CD14-positive monocyte (primary cell): Measurements from ENCODE around the gene NINJ1. TPM values are rescaled to one million over a fixed set of nuclear protein-coding genes. Genes with fewer than 3 reads are reported as not detected.
A peak's percentile ranks its signal among the peaks of the same experiment; 100 is the strongest.

Source experiments
- DNase-seq, 3 donors: peaks; one replicate each; pipeline ENCODE4 v3.0.0-alpha.2; 2011 to 2022
- H2AFZ ChIP-seq: 2 replicates; pipeline ENCODE4 v1.6.0; 2012; ENCODE audit warnings: mild to moderate bottlenecking, low read depth, low read length, inconsistent platforms; ENCODE audit not compliant: insufficient read depth, poor library complexity, severe bottlenecking
- H3K27ac ChIP-seq, 2 donors: 1 replicate in 1 of 2; 2 replicates in 1 of 2; pipeline ENCODE4 v1.5.1; 2012 to 2013; ENCODE audit warnings: low read length in 2 of 2, control low read depth in 1 of 2, inconsistent platforms in 1 of 2, low read depth in 1 of 2, mild to moderate bottlenecking in 1 of 2
- H3K27me3 ChIP-seq, 2 donors: one replicate each; pipeline versions ENCODE4 v1.6.0 to v1.6.1; 2011 to 2013; ENCODE audit warnings: low read length in 2 of 2; ENCODE audit not compliant: control insufficient read depth in 2 of 2, insufficient read depth in 2 of 2
- H3K36me3 ChIP-seq, 2 donors: replicated peaks in 1 of 2; 1 replicate in 1 of 2; 2 replicates in 1 of 2; pipeline versions ENCODE4 v1.5.1 to v1.6.1; 2012 to 2013; ENCODE audit warnings: low read length in 2 of 2, control low read depth in 1 of 2, inconsistent platforms in 1 of 2, mild to moderate bottlenecking in 1 of 2; ENCODE audit not compliant: insufficient read depth in 2 of 2, control insufficient read depth in 1 of 2
- H3K4me1 ChIP-seq, 2 donors: 1 replicate in 1 of 2; 2 replicates in 1 of 2; pipeline versions ENCODE4 v1.5.1 to v1.6.1; 2012 to 2013; ENCODE audit warnings: low read length in 2 of 2, control low read depth in 1 of 2, inconsistent platforms in 1 of 2, mild to moderate bottlenecking in 1 of 2, moderate library complexity in 1 of 2; ENCODE audit not compliant: insufficient read depth in 2 of 2, control insufficient read depth in 1 of 2
- H3K4me2 ChIP-seq: replicated peaks from 2 replicates; pipeline ENCODE3; 2012; ENCODE audit warnings: low read length, moderate library complexity, mild to moderate bottlenecking; ENCODE audit not compliant: poor library complexity, severe bottlenecking; ENCODE audit errors: extremely low read depth
- H3K4me3 ChIP-seq, 3 experiments: fragments of 200-600 bp in 1 of 3; sonication (generic) in 1 of 3; replicated peaks in 1 of 3; 1 replicate in 2 of 3; 2 replicates in 1 of 3; pipeline ENCODE4 v1.5.1; 2011 to 2013; ENCODE audit warnings: low read length in 3 of 3, mild to moderate bottlenecking in 3 of 3, control low read depth in 2 of 3, low read depth in 2 of 3, inconsistent platforms in 1 of 3, moderate library complexity in 1 of 3
- H3K79me2 ChIP-seq: 2 replicates; pipeline ENCODE4 v1.6.0; 2012; ENCODE audit warnings: mild to moderate bottlenecking, control low read depth, inconsistent platforms, low read length, moderate library complexity; ENCODE audit not compliant: insufficient read depth
- H3K9ac ChIP-seq: 2 replicates; pipeline ENCODE4 v1.6.0; 2017; ENCODE audit warnings: low read length, mild to moderate bottlenecking; ENCODE audit not compliant: insufficient read depth, poor library complexity, severe bottlenecking
- H3K9me3 ChIP-seq, 2 donors: replicated peaks in 1 of 2; 1 replicate in 1 of 2; 2 replicates in 1 of 2; pipeline versions ENCODE4 v1.5.1 to v1.6.1; 2012 to 2013; ENCODE audit warnings: low read length in 2 of 2, control low read depth in 1 of 2; ENCODE audit not compliant: control insufficient read depth in 1 of 2, insufficient read depth in 1 of 2
- H4K20me1 ChIP-seq: 2 replicates; pipeline ENCODE4 v1.6.0; 2012; ENCODE audit warnings: mild to moderate bottlenecking, low read length, control low read depth, moderate library complexity; ENCODE audit not compliant: insufficient read depth
- H3K27ac Mint-ChIP-seq, 7 donors: one replicate each; pipeline ENCODE4 v1.8.0; 2020; ENCODE audit warnings: mild to moderate bottlenecking in 7 of 7, mixed read lengths in 7 of 7, moderate library complexity in 6 of 7, inconsistent platforms in 2 of 7
- H3K27me3 Mint-ChIP-seq, 3 donors: one replicate each; pipeline ENCODE4 v1.8.0; 2021 to 2022; ENCODE audit warnings: low read depth in 3 of 3, mild to moderate bottlenecking in 3 of 3, mixed read lengths in 3 of 3, moderate library complexity in 3 of 3, inconsistent platforms in 1 of 3
- H3K36me3 Mint-ChIP-seq, 2 donors: one replicate each; pipeline ENCODE4 v1.8.0; 2020; ENCODE audit warnings: mixed read lengths in 2 of 2, inconsistent platforms in 1 of 2, mild to moderate bottlenecking in 1 of 2
- H3K4me1 Mint-ChIP-seq: one replicate; pipeline ENCODE4 v1.8.0; 2020; ENCODE audit warnings: mild to moderate bottlenecking, mixed read lengths
- H3K4me3 Mint-ChIP-seq, 2 donors: one replicate each; pipeline ENCODE4 v1.8.0; 2020; ENCODE audit warnings: mild to moderate bottlenecking in 2 of 2, mixed read lengths in 2 of 2, moderate library complexity in 1 of 2
- H3K9me3 Mint-ChIP-seq, 7 donors: one replicate each; pipeline ENCODE4 v1.8.0; 2020 to 2022; ENCODE audit warnings: mixed read lengths in 7 of 7, mild to moderate bottlenecking in 6 of 7, moderate library complexity in 6 of 7, inconsistent platforms in 2 of 7
- WGBS: methylation state at CpG from one replicate; pipeline ENCODE4 v1.1.5; 2013; ENCODE audit warnings: missing lambda C conversion rate; ENCODE audit not compliant: insufficient coverage; 5-methylcytosine and 5-hydroxymethylcytosine counted together
- intact Hi-C, 2 donors: fragments of 100-400 bp; cut with micrococcal nuclease; formaldehyde crosslinking; loops; one replicate each; pipeline versions ENCODE4 v1.15.0 to v1.15.1; 2023
- polyA plus RNA-seq, 3 donors: library from polyadenylated mRNA; depleted of rRNA in 1 of 3; unstranded in 2 of 3; stranded (reverse) in 1 of 3; fragments of 300-500 nt in 2 of 3; fragments of >200 nt in 1 of 3; fragmentation: Illumina TruSeq in 2 of 3; gene quantifications; 1 replicate in 2 of 3; 2 replicates in 1 of 3; pipeline ENCODE4 v1.2.3, GENCODE V29; 2012 to 2021
- TF ChIP-seq, protein P1 (sequence below): fragments of 200-600 bp; IDR thresholded peaks from one replicate; pipeline ENCODE4 v1.8.0; 2022; ENCODE audit warnings: antibody characterized with exemption, mild to moderate bottlenecking

The NINJ1 gene
- polyA plus RNA-seq, 3 donors = 290 to 610 (median 469) TPM

DNA sequence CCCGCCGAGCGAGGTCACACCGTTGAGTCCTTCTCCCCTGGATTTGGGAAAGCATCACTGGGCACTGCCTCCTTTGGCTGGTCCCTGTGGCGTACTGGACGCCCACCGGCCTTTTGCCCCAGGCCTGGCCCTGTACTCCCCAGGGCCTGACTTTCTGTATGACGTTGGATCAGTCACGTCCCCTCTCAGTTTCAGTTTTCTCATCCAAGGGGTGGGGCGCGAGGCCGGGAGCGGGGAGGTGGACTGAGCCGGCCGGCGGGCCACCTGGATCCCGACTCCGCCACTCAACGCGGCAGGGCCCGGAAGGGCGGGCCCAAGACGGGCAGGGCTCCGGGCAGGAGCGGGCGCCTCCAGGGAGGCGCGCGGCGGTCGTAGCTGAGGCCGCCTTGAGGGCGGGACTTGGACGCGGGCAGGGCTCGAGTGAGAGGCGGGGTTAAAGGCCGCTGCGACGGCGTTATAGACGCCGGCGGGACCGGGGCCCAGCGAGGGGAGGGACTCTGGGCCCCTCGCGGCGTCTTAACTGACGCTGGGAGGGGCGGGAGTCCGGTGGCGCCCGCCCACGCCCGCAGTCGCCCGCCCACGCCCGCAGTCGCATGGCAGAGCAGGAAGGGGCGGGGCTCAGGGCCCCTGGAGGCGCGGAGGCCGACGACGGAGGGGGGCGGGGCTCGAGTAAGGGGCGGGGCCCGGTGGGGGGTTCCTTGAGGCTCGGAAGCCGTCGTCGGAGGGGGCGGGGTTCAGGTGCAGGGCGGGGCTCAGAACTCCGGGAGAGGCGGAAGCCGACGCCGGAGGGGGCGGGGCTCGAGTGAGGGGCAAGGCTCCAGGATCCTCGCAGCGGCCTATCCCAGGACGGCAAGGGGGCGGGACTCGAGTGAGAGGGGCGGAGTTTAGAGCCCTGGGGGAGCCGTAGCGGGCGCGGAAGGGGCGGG lies 38.6 kb downstream of the NINJ1 start:
- Mint-ChIP-seq H3K27me3 (peaks cover 0 to 2% (median 0%) of the 10 kb centered on the region in 3 donors), H3K27ac (peak overlapping the region; percentile 99 to 100 (median 100)), H3K4me1 (peaks cover 72% of the 10 kb centered on the region), H3K4me3 (peak overlapping the region; percentile 84 to 91), H3K9me3 (peaks cover 8 to 17% (median 12%) of the 10 kb centered on the region in 7 donors), H3K36me3 (peaks cover 16 to 21% of the 10 kb centered on the region in 2 donors)
- Histone ChIP-seq H3K4me2 (peak overlapping the region; percentile 98), H3K9me3 (peaks cover 7 to 13% of the 10 kb centered on the region in 2 donors), H2AFZ (peak overlapping the region; percentile 40), H3K4me3 (peak overlapping the region; percentile 26 to 98 (median 44)), H3K27me3 (no peaks in the 10 kb centered on the region), H3K4me1 (peaks cover 74 to 80% of the 10 kb centered on the region in 2 donors), H3K79me2 (peaks cover 42% of the 10 kb centered on the region), H4K20me1 (peaks cover 35% of the 10 kb centered on the region), H3K36me3 (peaks cover 0 to 4% of the 10 kb centered on the region in 2 donors), H3K9ac (peak overlapping the region; percentile 97), H3K27ac (peak overlapping the region; percentile 97 to 100)
- 2% methylated on average over 85 of the region's 95 CpGs for WGBS
- DNase-seq = peak; percentile 99 to 100 (median 99)
- intact Hi-C loops = loop anchor here (2.0 to 10.0 kb wide), 9 partner anchors 21 to 469 kb away; partner anchors contain the start of genes BICD2 (in 2 of the 2), FAM120A (in 2 of the 2), FAM120AOS (in 2 of the 2) and NINJ1 (in 1 of the 2)
- TF ChIP-seq, protein P1, sequence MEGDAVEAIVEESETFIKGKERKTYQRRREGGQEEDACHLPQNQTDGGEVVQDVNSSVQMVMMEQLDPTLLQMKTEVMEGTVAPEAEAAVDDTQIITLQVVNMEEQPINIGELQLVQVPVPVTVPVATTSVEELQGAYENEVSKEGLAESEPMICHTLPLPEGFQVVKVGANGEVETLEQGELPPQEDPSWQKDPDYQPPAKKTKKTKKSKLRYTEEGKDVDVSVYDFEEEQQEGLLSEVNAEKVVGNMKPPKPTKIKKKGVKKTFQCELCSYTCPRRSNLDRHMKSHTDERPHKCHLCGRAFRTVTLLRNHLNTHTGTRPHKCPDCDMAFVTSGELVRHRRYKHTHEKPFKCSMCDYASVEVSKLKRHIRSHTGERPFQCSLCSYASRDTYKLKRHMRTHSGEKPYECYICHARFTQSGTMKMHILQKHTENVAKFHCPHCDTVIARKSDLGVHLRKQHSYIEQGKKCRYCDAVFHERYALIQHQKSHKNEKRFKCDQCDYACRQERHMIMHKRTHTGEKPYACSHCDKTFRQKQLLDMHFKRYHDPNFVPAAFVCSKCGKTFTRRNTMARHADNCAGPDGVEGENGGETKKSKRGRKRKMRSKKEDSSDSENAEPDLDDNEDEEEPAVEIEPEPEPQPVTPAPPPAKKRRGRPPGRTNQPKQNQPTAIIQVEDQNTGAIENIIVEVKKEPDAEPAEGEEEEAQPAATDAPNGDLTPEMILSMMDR = no peak

DNA sequence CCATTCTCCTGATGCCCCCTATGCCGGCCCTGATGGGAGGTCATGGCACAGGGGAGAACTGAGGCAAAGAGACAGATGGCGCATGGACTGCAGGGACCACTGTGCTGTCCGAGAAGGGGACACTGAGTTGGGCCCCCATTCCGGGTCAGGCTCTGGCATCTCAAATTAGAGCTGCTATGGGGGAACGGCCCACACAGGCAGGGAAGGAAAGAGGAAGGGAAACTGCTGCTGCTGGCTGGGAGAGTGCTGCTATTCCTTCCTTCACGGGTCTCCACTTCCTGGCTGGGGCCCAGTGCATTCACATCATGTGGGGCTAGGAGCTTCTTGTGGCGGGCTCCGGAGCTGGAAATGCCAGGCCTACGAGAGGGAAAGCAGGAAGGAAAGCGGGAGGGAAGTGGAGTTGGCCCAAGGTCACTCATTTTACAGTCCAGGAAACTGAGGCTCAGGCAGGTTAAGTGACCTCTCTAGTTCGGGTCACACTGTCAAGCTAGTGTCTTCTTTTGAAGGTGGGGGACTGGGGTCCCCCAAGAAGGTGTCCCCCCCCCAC lies 39.3 kb downstream of the NINJ1 start:
- DNase-seq = peak; percentile 66 to 89 (median 87)
- Histone ChIP-seq H3K27me3 (no peaks in the 10 kb centered on the region), H3K4me2 (peak overlapping the region; percentile 75), H3K9me3 (peaks cover 7 to 13% of the 10 kb centered on the region in 2 donors), H4K20me1 (peaks cover 27% of the 10 kb centered on the region), H3K4me1 (peaks cover 66 to 73% of the 10 kb centered on the region in 2 donors), H3K27ac (peak overlapping the region; percentile 97 to 100), H3K36me3 (peaks cover 0 to 2% of the 10 kb centered on the region in 2 donors), H3K9ac (peak overlapping the region; percentile 88), H3K4me3 (peak overlapping the region; percentile 26 to 75 (median 44)), H2AFZ (no peak overlapping the region), H3K79me2 (peaks cover 35% of the 10 kb centered on the region)
- peaks cover 7 to 21% (median 14%) of the 10 kb centered on the region in 7 donors for H3K9me3 Mint-ChIP-seq
- H3K4me3 Mint-ChIP-seq = peak overlapping the region; percentile 84 to 91
- H3K36me3 Mint-ChIP-seq = peaks cover 21 to 23% of the 10 kb centered on the region in 2 donors
- H3K27me3 Mint-ChIP-seq = peaks cover 0 to 2% (median 0%) of the 10 kb centered on the region in 3 donors
- 18% methylated on average over 9 of the region's 11 CpGs for WGBS
- intact Hi-C loops = loop anchor here (2.0 to 10.0 kb wide), 9 partner anchors 30 to 470 kb away; partner anchors contain the start of genes BICD2 (in 2 of the 2), FAM120A (in 2 of the 2), FAM120AOS (in 2 of the 2) and NINJ1 (in 1 of the 2)
- TF ChIP-seq, protein P1 = no peak
- H3K4me1 Mint-ChIP-seq = peaks cover 65% of the 10 kb centered on the region
- peak overlapping the region; percentile 99 to 100 (median 100) for H3K27ac Mint-ChIP-seq
